Measurements from ENCODE around the gene CHCHD5.
A peak's percentile ranks its signal among the peaks of the same experiment; 100 is the strongest.
"Not testable (repeated sequence)": the region's sequence is repeated elsewhere in the genome, so short reads cannot be mapped to it uniquely, and the experiment has no call there.

Gene CHCHD5

GRCh38 chr2:112588611-112589045 lies 4.2 kb downstream of the CHCHD5 start:
- peak; percentile 76 for DNase-seq

GRCh38 chr2:112591413-112591812 lies 7.0 kb downstream of the CHCHD5 start:
- DNase-seq: no peak

GRCh38 chr2:112593736-112594135 lies 9.3 kb downstream of the CHCHD5 start:
- DNase-seq: no peak

GRCh38 chr2:112597537-112598322 lies 13.3 kb downstream of the CHCHD5 start:
- DNase-seq: no peak

GRCh38 chr2:112600634-112601033 lies 16.2 kb downstream of the CHCHD5 start:
- DNase-seq: no peak

GRCh38 chr2:112601754-112602153 lies 17.3 kb downstream of the CHCHD5 start:
- no peak for DNase-seq

- no peak for DNase-seq
Measured at GRCh38 chr2:112602917-112603316, 18.5 kb downstream of the CHCHD5 start.

- no peak for DNase-seq
Measured at GRCh38 chr2:112603731-112604130, 19.3 kb downstream of the CHCHD5 start.

GRCh38 chr2:112604952-112605351 lies 20.5 kb downstream of the CHCHD5 start:
- DNase-seq: no peak

- no peak for DNase-seq
Measured at GRCh38 chr2:112605926-112606325, 21.5 kb downstream of the CHCHD5 start.

GRCh38 chr2:112606547-112606946 lies 22.1 kb downstream of the CHCHD5 start:
- DNase-seq: no peak

- DNase-seq: peak; percentile 37
Measured at GRCh38 chr2:112607680-112608438, 23.4 kb downstream of the CHCHD5 start.

- not testable (repeated sequence) for DNase-seq
Measured at GRCh38 chr2:112609320-112609719, 24.9 kb downstream of the CHCHD5 start.

- DNase-seq: not testable (repeated sequence)
Measured at GRCh38 chr2:112612283-112612682, 27.9 kb downstream of the CHCHD5 start.

GRCh38 chr2:112614201-112614840 lies 29.9 kb downstream of the CHCHD5 start:
- DNase-seq: no peak

- no peak for DNase-seq
Measured at GRCh38 chr2:112615051-112615450, 30.6 kb downstream of the CHCHD5 start.

GRCh38 chr2:112615798-112616197 lies 31.4 kb downstream of the CHCHD5 start:
- DNase-seq: not testable (repeated sequence)

GRCh38 chr2:112618383-112618782 lies 34.0 kb downstream of the CHCHD5 start:
- DNase-seq: no peak

- no peak for DNase-seq
Measured at GRCh38 chr2:112621790-112622527, 37.5 kb downstream of the CHCHD5 start.

- no peak for DNase-seq
Measured at GRCh38 chr2:112622528-112622849, 38.1 kb downstream of the CHCHD5 start.

- no peak for DNase-seq
Measured at GRCh38 chr2:112623913-112624777, 39.7 kb downstream of the CHCHD5 start.

GRCh38 chr2:112625474-112626114 lies 41.2 kb downstream of the CHCHD5 start:
- DNase-seq: no peak

Data from DMS53 (cell line).